Mucosa of descending colon (tissue), 3 donors: ENCODE results near the gene PTBP3. TPM values are rescaled to one million over a fixed set of nuclear protein-coding genes. Genes with fewer than 3 reads are reported as not detected.
"Not testable (repeated sequence)": the region's sequence is repeated elsewhere in the genome, so short reads cannot be mapped to it uniquely, and the experiment has no call there.

Source experiments
- ATAC-seq: fragments of 200-7000 bp; cut with Tn5 transposase; one replicate; pipeline ENCODE4 v1.9.1; 2020; ENCODE audit warnings: mild to moderate bottlenecking, moderate library complexity
- DNase-seq, 3 donors: peaks; one replicate each; pipeline ENCODE4 v3.0.0-alpha.2; 2020
- H3K36me3 ChIP-seq: fragments of 200-600 bp; one replicate; pipeline ENCODE4 v1.8.0; 2021; ENCODE audit warnings: low read depth, mild to moderate bottlenecking
- H3K4me1 ChIP-seq: fragments of 200-600 bp; one replicate; pipeline ENCODE4 v1.8.0; 2021; ENCODE audit warnings: low read depth, mild to moderate bottlenecking
- H3K4me3 ChIP-seq: fragments of 200-600 bp; one replicate; pipeline ENCODE4 v1.8.0; 2021; ENCODE audit warnings: mild to moderate bottlenecking
- H3K9me3 ChIP-seq: fragments of 200-600 bp; one replicate; pipeline ENCODE4 v1.8.0; 2021; ENCODE audit warnings: mild to moderate bottlenecking
- intact Hi-C, 2 donors: fragments of 100-400 bp; cut with DNase I in 1 of 2; cut with micrococcal nuclease in 1 of 2; formaldehyde crosslinking; loops; one replicate each; pipeline versions ENCODE4 v1.11.0 to v1.11.1; 2022; cut with DNase I, micrococcal nuclease
- total RNA-seq, 3 donors: library from RNA; stranded (reverse); fragmentation: NEBNext Ultra II Directional in 2 of 3; extraction: Animal tissue kit (Norgen Biotek cat#: 25700) in 2 of 3; gene quantifications; one replicate each; pipeline versions ENCODE4 v1.2.1 to v1.2.4, GENCODE V29; 2021 to 2023
- TF ChIP-seq, protein P1 (sequence below): fragments of 200-600 bp; IDR thresholded peaks from one replicate; pipeline ENCODE4 v1.8.0; 2022; ENCODE audit warnings: antibody characterized with exemption, mild to moderate bottlenecking
- donor health status: DM: no; HTN: no; CAD: no; lungs with moderate emphysema.
- donor health status: DM: no; HTN: no; CAD: no.
- donor health status: DM: no; HTN: yes; CAD: no.

PTBP3 gene
- total RNA-seq, 3 donors from 2014 or later = 69.3 to 132 (median 125) TPM

DNA sequence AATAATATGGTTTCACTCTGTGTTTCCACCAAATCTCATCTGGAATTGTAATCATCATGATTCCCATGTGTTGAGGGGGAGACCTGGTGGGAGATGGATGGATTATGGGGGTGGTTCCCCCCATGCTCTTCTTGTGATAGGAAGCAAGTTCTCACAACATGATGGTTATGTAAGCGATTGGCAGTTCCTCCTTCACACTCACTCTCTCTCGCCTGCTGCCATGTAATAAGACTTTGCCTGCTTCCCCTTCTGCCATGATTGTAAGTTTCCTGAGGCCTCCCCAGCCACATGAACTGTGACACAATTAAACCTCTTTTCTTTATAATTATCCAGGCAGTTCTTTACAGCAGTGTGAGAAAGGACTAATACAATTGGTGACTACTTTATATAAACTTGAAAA lies 48.4 kb downstream of the PTBP3 start:
- H3K36me3 ChIP-seq = no peaks in the 10 kb centered on the region
- intact Hi-C loops = no loop called here
- TF ChIP-seq, protein P1, sequence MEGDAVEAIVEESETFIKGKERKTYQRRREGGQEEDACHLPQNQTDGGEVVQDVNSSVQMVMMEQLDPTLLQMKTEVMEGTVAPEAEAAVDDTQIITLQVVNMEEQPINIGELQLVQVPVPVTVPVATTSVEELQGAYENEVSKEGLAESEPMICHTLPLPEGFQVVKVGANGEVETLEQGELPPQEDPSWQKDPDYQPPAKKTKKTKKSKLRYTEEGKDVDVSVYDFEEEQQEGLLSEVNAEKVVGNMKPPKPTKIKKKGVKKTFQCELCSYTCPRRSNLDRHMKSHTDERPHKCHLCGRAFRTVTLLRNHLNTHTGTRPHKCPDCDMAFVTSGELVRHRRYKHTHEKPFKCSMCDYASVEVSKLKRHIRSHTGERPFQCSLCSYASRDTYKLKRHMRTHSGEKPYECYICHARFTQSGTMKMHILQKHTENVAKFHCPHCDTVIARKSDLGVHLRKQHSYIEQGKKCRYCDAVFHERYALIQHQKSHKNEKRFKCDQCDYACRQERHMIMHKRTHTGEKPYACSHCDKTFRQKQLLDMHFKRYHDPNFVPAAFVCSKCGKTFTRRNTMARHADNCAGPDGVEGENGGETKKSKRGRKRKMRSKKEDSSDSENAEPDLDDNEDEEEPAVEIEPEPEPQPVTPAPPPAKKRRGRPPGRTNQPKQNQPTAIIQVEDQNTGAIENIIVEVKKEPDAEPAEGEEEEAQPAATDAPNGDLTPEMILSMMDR = no peak
- H3K4me3 ChIP-seq = no peak overlapping the region
- H3K4me1 ChIP-seq = no peaks in the 10 kb centered on the region
- DNase-seq = no peak
- H3K9me3 ChIP-seq = peaks cover 18% of the 10 kb centered on the region
- ATAC-seq = no peak

DNA sequence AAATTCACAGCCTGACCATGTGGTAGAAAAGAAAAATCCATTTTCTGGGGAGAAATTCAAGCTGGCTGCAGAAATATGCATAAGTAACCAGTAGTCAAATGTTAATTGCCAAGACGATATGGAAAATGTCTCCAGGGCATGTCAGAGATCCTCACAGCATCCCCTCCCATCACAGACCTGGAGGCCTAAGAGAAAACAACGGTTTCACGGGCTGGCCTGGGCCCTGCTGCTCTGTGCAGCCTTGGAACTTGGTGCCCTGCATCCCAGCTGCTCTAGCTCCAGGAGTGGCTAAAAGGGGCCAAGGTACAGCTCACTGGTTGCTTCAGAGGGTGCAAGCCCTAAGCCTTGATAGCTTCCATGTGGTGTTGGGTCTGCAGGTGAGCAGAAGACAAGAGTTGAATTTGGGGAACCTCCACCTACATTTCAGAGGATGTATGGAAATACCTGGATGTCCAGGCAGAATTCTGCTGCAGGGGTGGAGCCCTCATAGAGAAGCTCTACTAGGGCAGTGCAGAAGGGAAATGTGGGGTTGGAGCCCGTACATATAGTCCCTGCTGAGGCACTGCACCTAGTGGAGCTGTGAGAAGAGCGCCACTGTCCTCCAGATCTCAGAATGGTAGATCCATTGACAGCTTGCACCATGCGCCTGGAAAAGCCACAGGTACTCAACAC lies 49.7 kb downstream of the PTBP3 start:
- no peak for ATAC-seq
- Histone ChIP-seq H3K4me1 (no peaks in the 10 kb centered on the region), H3K4me3 (no peak overlapping the region), H3K36me3 (no peaks in the 10 kb centered on the region), H3K9me3 (peaks cover 18% of the 10 kb centered on the region)
- intact Hi-C loops = no loop called here
- TF ChIP-seq, protein P1 = no peak
- DNase-seq = no peak

DNA sequence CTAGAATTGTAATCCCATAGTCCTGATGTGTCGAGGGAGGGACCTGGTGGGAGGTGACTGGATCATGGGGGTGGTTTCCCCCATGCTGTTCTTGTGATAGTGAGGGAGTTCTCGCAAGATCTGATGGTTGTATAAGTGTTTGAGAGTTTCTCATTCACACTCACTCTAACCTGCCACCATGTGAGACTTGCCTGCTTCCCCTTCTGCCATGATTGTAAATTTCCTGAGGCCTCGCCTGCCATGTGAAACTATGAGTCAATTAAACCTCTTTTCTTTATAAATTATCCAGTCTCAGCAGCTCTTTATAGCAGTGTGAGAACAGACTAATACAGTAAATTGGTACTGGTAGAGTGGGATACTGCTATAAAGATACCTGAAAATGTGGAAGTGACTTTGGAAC lies 50.6 kb downstream of the PTBP3 start:
- H3K4me1 ChIP-seq, H3K4me3 ChIP-seq, DNase-seq, ATAC-seq, intact Hi-C loops, H3K36me3 ChIP-seq: not testable (repeated sequence)
- peaks cover 18% of the 10 kb centered on the region for H3K9me3 ChIP-seq

DNA sequence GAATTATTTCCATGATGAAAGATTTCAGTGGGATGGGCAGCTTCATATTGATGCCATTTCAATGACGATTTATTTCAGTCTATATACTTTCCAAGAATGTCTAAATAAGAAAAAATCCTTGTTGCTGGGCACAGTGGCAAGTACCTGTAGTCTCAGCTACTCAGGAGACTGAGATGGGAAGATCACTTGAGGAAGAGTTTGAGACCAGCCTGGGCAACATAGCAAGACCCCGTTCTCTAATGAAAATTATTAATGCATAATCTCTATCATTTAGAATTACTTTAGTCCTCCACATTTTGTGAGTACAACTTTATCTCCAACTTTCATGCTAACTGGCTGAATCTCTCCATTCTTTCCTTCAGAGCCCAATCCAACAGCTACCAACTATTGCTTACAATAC lies 52.5 kb downstream of the PTBP3 start:
- Histone ChIP-seq H3K9me3 (peaks cover 18% of the 10 kb centered on the region), H3K4me1 (no peaks in the 10 kb centered on the region), H3K4me3 (no peak overlapping the region), H3K36me3 (no peaks in the 10 kb centered on the region)
- ATAC-seq (no peak), DNase-seq (no peak)
- TF ChIP-seq, protein P1 = no peak
- intact Hi-C loops = no loop called here

DNA sequence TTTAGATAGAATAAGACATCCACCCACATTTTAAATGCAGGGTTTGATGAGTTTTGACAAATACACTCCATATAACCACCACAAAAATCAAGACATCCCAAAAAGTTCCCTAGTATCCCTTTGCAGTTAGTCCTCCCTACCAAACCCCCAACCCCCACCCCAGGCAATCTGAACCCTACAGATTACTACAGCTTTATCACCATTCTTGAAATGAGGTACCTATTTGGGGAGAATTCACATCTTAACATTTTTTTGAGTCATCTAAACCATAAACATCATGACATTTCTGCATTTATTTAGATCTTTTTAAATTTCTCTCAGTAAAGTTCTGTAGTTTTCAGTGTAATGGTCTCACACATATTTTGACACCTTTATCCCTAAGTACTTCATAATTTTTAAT lies 53.9 kb downstream of the PTBP3 start:
- ATAC-seq = no peak
- no peak overlapping the region for H3K4me3 ChIP-seq
- peaks cover 12% of the 10 kb centered on the region for H3K9me3 ChIP-seq
- DNase-seq = no peak
- no peaks in the 10 kb centered on the region for H3K36me3 ChIP-seq
- intact Hi-C loops = no loop called here
- H3K4me1 ChIP-seq = no peaks in the 10 kb centered on the region
- TF ChIP-seq, protein P1 = no peak

DNA sequence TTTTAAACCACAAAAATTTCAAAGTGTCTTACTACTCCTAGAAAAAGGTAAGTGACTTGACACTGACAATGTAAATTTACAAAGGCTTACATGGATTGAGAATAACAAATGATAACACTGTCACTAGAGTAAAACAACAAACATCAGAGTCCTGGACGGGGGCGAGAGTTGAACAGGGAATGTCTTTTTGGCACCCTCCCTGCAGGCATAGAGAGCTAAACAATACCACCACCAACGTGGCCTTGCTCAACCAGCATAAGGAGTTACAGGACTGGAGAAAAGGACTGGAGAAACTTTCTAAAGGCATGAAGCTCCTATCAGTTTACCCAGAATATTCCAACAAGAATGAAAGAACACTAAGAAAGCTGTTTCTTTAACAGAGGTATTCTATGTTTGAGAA lies 55.3 kb downstream of the PTBP3 start:
- TF ChIP-seq, protein P1 = no peak
- Histone ChIP-seq H3K9me3 (no peaks in the 10 kb centered on the region), H3K4me1 (no peaks in the 10 kb centered on the region), H3K4me3 (no peak overlapping the region), H3K36me3 (no peaks in the 10 kb centered on the region)
- intact Hi-C loops = no loop called here
- no peak for DNase-seq
- no peak for ATAC-seq
